Small intestine (tissue), 7 donors: ENCODE results near the gene WNK2. TPM values are rescaled to one million over a fixed set of nuclear protein-coding genes. Genes with fewer than 3 reads are reported as not detected.

ENCODE experiments used
- DNase-seq, 2 donors: peaks; one replicate each; pipeline versions ENCODE4 v3.0.0 to v3.0.0-alpha.2; 2013
- FAIRE-seq: peaks from 2 replicates; lab custom pipeline; 2012; peaks lifted over from hg19 to GRCh38; lab: Jason Lieb, UNC
- H3K27ac ChIP-seq, 3 donors: one replicate each; pipeline ENCODE4 v1.5.1; 2013; ENCODE audit warnings: low read length in 2 of 3, mild to moderate bottlenecking in 2 of 3, control low read depth in 1 of 3, inconsistent platforms in 1 of 3, low read depth in 1 of 3, moderate library complexity in 1 of 3
- H3K27me3 ChIP-seq, 3 donors: one replicate each; pipeline ENCODE4 v1.6.1; 2013; ENCODE audit warnings: low read length in 3 of 3, inconsistent platforms in 1 of 3; ENCODE audit not compliant: control insufficient read depth in 3 of 3, insufficient read depth in 3 of 3
- H3K36me3 ChIP-seq, 3 donors: one replicate each; pipeline ENCODE4 v1.6.1; 2013; ENCODE audit warnings: low read length in 3 of 3, inconsistent platforms in 1 of 3, low read depth in 1 of 3, mild to moderate bottlenecking in 1 of 3, moderate library complexity in 1 of 3; ENCODE audit not compliant: control insufficient read depth in 3 of 3, insufficient read depth in 2 of 3
- H3K4me1 ChIP-seq, 3 donors: one replicate each; pipeline ENCODE4 v1.6.1; 2013; ENCODE audit warnings: low read length in 2 of 3, inconsistent platforms in 1 of 3, low read depth in 1 of 3, mild to moderate bottlenecking in 1 of 3, moderate library complexity in 1 of 3; ENCODE audit not compliant: control insufficient read depth in 3 of 3, insufficient read depth in 2 of 3
- H3K4me3 ChIP-seq, 3 donors: one replicate each; pipeline ENCODE4 v1.5.1; 2013; ENCODE audit warnings: low read length in 3 of 3, control low read depth in 1 of 3, inconsistent platforms in 1 of 3, low read depth in 1 of 3, mild to moderate bottlenecking in 1 of 3, moderate library complexity in 1 of 3
- H3K9me3 ChIP-seq, 2 donors: one replicate each; pipeline ENCODE4 v1.6.1; 2013; ENCODE audit warnings: low read depth in 1 of 2, low read length in 1 of 2; ENCODE audit not compliant: control insufficient read depth in 2 of 2, insufficient read depth in 1 of 2
- WGBS, 3 donors: extraction: QIAGEN DNeasy Blood & Tissue Kit; methylation state at CpG; one replicate each; pipeline ENCODE4 v1.1.7; 2013; 5-methylcytosine and 5-hydroxymethylcytosine counted together
- polyA plus RNA-seq, 4 donors: library from polyadenylated mRNA; stranded (reverse) in 3 of 4; unstranded in 1 of 4; fragments of 200-250 nt in 3 of 4; fragments of 120-200 nt in 1 of 4; gene quantifications; one replicate each; pipeline versions ENCODE4 v1.2.1 to v1.2.3, GENCODE V29; 2013
- donor health status: healthy with polysubstance abuse.
- donor health status: control.
- donor health status: control.
- donor health status: Bipolar disorder and iron deficiency.
- donor health status: healthy.

WNK2 gene
- polyA plus RNA-seq, 4 donors: 13.8 to 101 (median 33.8) TPM

- 91 to 92% (median 91%) methylated on average over 17 of the region's 17 CpGs for WGBS, 3 donors
- FAIRE-seq (no peak), DNase-seq (no peak)
- peaks cover 0 to 69% (median 2%) of the 10 kb centered on the region in 3 donors for H3K36me3 ChIP-seq
- no peak overlapping the region for H3K4me3 ChIP-seq
- no peaks in the 10 kb centered on the region for H3K27me3 ChIP-seq
- H3K4me1 ChIP-seq: peaks cover 0 to 34% (median 10%) of the 10 kb centered on the region in 3 donors
- no peak overlapping the region for H3K27ac ChIP-seq
- no peaks in the 10 kb centered on the region for H3K9me3 ChIP-seq
These were observed 117.4 kb downstream of the WNK2 start for GRCh38 chr9:93301291-93301811.

GRCh38 chr9:93301911-93302541, 118.1 kb downstream of the WNK2 start:
- H3K27me3 ChIP-seq: no peaks in the 10 kb centered on the region
- no peak overlapping the region for H3K4me3 ChIP-seq
- 38 to 70% (median 49%) methylated on average over 16 of the region's 16 CpGs for WGBS, 3 donors
- peaks cover 0 to 75% (median 2%) of the 10 kb centered on the region in 3 donors for H3K36me3 ChIP-seq
- H3K4me1 ChIP-seq: peaks cover 0 to 34% (median 10%) of the 10 kb centered on the region in 3 donors
- H3K27ac ChIP-seq: no peak overlapping the region
- FAIRE-seq (no peak), DNase-seq (peak in 1 of 2 donors; percentile 11)
- H3K9me3 ChIP-seq: no peaks in the 10 kb centered on the region

GRCh38 chr9:93302586-93303257, 118.8 kb downstream of the WNK2 start:
- FAIRE-seq (no peak), DNase-seq (peak; percentile 69 to 75)
- H3K27me3 ChIP-seq: no peaks in the 10 kb centered on the region
- H3K36me3 ChIP-seq: peaks cover 0 to 73% (median 2%) of the 10 kb centered on the region in 3 donors
- H3K9me3 ChIP-seq: no peaks in the 10 kb centered on the region
- H3K27ac ChIP-seq: no peak overlapping the region
- 68 to 79% (median 68%) methylated on average over 6 of the region's 6 CpGs for WGBS, 3 donors
- no peak overlapping the region for H3K4me3 ChIP-seq
- H3K4me1 ChIP-seq: peaks cover 0 to 33% (median 10%) of the 10 kb centered on the region in 3 donors

GRCh38 chr9:93303258-93303771, 119.4 kb downstream of the WNK2 start:
- DNase-seq: no peak
- 84 to 93% (median 87%) methylated on average over 11 of the region's 11 CpGs for WGBS, 3 donors
- Histone ChIP-seq H3K27me3 (no peaks in the 10 kb centered on the region), H3K4me1 (peaks cover 0 to 27% (median 7%) of the 10 kb centered on the region in 3 donors), H3K36me3 (peaks cover 0 to 73% (median 2%) of the 10 kb centered on the region in 3 donors), H3K27ac (no peak overlapping the region), H3K4me3 (no peak overlapping the region), H3K9me3 (no peaks in the 10 kb centered on the region)
- no peak for FAIRE-seq

- no peaks in the 10 kb centered on the region for H3K27me3 ChIP-seq
- peaks cover 0 to 73% (median 2%) of the 10 kb centered on the region in 3 donors for H3K36me3 ChIP-seq
- H3K4me1 ChIP-seq: peaks cover 0 to 21% (median 4%) of the 10 kb centered on the region in 3 donors
- no peaks in the 10 kb centered on the region for H3K9me3 ChIP-seq
- no peak overlapping the region for H3K4me3 ChIP-seq
- 90 to 92% (median 92%) methylated on average over 19 of the region's 19 CpGs for WGBS, 3 donors
- DNase-seq (no peak), FAIRE-seq (no peak)
- no peak overlapping the region for H3K27ac ChIP-seq
These were observed 120.1 kb downstream of the WNK2 start for GRCh38 chr9:93303806-93304573.

GRCh38 chr9:93304574-93305496, 120.9 kb downstream of the WNK2 start:
- Histone ChIP-seq H3K27ac (no peak overlapping the region), H3K4me1 (peaks cover 0 to 14% (median 2%) of the 10 kb centered on the region in 3 donors), H3K36me3 (peaks cover 0 to 72% (median 2%) of the 10 kb centered on the region in 3 donors), H3K4me3 (no peak overlapping the region), H3K9me3 (no peaks in the 10 kb centered on the region), H3K27me3 (no peaks in the 10 kb centered on the region)
- FAIRE-seq (no peak), DNase-seq (peak; percentile 43 to 71)
- WGBS, 3 donors: 67 to 70% (median 69%) methylated on average over 15 to 17 of the region's 17 CpGs

GRCh38 chr9:93305497-93306020, 121.6 kb downstream of the WNK2 start:
- Histone ChIP-seq H3K9me3 (no peaks in the 10 kb centered on the region), H3K4me3 (no peak overlapping the region), H3K27ac (no peak overlapping the region), H3K4me1 (peaks cover 0 to 8% (median 0%) of the 10 kb centered on the region in 3 donors), H3K36me3 (peaks cover 0 to 77% (median 6%) of the 10 kb centered on the region in 3 donors), H3K27me3 (no peaks in the 10 kb centered on the region)
- no peak for DNase-seq
- FAIRE-seq: no peak
- 85 to 90% (median 88%) methylated on average over 15 of the region's 15 CpGs for WGBS, 3 donors
